Measurements from ENCODE around the gene FAF1.
"Not testable (repeated sequence)": the region's sequence is repeated elsewhere in the genome, so short reads cannot be mapped to it uniquely, and the experiment has no call there.

The FAF1 gene

DNA sequence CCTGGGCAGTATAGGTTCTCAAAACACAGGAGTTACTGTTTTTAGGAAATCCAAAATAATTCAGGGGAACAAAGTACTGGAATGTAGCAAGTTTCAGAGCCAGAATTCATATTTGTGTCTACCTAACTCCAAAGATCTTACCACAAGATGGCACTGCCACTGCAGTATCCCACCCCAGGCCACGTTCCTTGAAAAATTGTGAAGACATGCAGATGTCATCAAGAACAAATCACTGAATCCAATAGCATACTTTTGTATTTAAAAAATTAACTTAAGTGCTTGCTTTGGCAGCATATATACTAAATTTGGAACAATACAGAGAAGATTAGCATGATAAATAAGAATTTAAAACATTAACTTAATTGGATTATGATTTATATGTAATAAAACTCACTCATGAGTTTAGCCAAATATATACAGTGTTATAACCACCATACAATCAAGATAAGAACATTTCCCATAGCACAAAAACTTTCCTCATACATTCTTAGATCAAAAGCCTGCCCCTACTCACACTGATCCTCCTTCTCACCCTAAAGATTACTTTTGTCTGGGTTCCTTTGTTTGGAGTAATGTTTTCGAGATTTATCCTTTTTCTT is 209.9 kb downstream of the FAF1 start:
- Histone ChIP-seq H3K4me3 (no peak overlapping the region), H3K9me3 (ENCODE audit: low read depth, low read length) (no peaks in the 10 kb centered on the region), H3K27ac (no peak overlapping the region), H3K9ac (ENCODE audit: insufficient read length) (no peak overlapping the region), H3K36me3 (ENCODE audit: insufficient read depth, low read length) (peaks cover 3% of the 10 kb centered on the region; the same call in 1 of the 2 replicates)
- peak; percentile 51 for DNase-seq (ENCODE audit: low read depth, low spot score)
- TF ChIP-seq EZH2 (IDR thresholded peaks at IDR 0.05), result no peak
- TF ChIP-seq POLR2AphosphoS5 (IDR thresholded peaks at IDR 0.05; ENCODE audit: borderline replicate concordance, low read depth, low read length), result no peak; the same call in 1 of the 2 replicates
- TF ChIP-seq FOXP2 (optimal IDR thresholded peaks at IDR 0.05; ENCODE audit: control extremely low read depth, extremely low read length, insufficient read depth), result no peak

DNA sequence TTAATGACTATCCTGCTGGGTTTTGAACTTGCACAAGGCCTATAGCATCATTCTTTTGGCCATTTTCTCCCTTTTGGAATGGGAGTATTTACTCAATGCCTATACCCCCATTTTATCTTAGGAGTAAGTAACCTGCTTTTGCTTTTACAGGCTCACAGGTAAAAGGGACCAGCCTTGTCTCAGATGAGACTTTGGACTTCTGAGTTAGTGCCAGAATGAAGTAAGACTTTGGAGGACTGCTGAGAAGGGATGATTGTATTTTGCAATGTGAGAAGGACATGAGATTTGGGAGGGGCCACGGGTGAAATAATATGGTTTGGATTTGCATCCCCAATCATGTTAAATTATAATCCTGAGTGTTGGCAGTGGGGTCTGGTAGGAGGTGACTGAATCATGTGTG is 212.7 kb downstream of the FAF1 start:
- TF ChIP-seq EZH2 (IDR thresholded peaks at IDR 0.05) (no peak), POLR2AphosphoS5 (IDR thresholded peaks at IDR 0.05; ENCODE audit: borderline replicate concordance, low read depth, low read length) (no peak), FOXP2 (optimal IDR thresholded peaks at IDR 0.05; ENCODE audit: control extremely low read depth, extremely low read length, insufficient read depth) (no peak)
- Histone ChIP-seq H3K4me3 (no peak overlapping the region), H3K27ac (no peak overlapping the region), H3K9ac (ENCODE audit: insufficient read length) (no peak overlapping the region), H3K36me3 (ENCODE audit: insufficient read depth, low read length) (peaks cover 3% of the 10 kb centered on the region; the same call in 1 of the 2 replicates), H3K9me3 (ENCODE audit: low read depth, low read length) (no peaks in the 10 kb centered on the region)
- DNase-seq (ENCODE audit: low read depth, low spot score), result no peak

DNA sequence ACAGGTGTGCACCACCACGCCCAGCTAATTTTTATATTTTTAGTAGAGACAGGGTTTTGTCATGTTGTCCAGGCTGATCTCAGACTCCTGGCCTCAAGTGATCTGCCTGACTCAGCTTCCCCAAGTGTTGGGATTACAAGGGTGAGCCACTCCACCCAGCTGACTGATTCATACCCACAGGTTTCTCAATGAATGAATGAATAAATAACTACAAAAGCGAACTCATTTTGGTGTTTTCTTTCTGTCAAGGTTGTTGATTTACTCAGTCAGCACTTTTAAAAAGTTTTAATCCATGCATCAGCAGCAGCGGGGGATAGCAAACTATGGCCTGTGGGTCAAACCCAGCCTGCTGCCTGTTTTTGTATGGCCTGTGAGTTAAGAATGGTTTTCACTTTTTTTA is 217.5 kb downstream of the FAF1 start:
- Histone ChIP-seq H3K36me3 (ENCODE audit: insufficient read depth, low read length) (peaks cover 10% of the 10 kb centered on the region), H3K9ac (ENCODE audit: insufficient read length) (no peak overlapping the region), H3K27ac (no peak overlapping the region), H3K4me3 (no peak overlapping the region), H3K9me3 (ENCODE audit: low read depth, low read length) (no peaks in the 10 kb centered on the region)
- DNase-seq (ENCODE audit: low read depth, low spot score), result no peak
- TF ChIP-seq FOXP2 (optimal IDR thresholded peaks at IDR 0.05; ENCODE audit: control extremely low read depth, extremely low read length, insufficient read depth) (no peak), EZH2 (IDR thresholded peaks at IDR 0.05) (no peak), POLR2AphosphoS5 (IDR thresholded peaks at IDR 0.05; ENCODE audit: borderline replicate concordance, low read depth, low read length) (no peak)

DNA sequence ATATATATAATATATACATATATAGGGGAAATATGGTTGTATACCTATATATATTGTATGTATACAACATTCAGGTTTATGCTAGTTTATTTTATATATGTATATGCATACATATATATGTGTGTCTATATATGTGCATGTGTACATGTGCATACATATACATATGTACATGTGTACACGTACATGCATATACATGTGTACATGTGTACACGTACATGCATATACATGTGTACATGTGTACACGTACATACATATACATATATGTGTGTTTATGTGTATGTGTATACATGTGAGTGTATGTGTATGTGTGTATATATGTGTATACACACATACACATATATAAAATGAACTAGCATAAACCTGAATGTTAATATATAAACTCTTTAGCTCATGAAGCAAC is 220.9 kb downstream of the FAF1 start:
- no peak for TF ChIP-seq POLR2AphosphoS5 (IDR thresholded peaks at IDR 0.05; ENCODE audit: borderline replicate concordance, low read depth, low read length)
- no peak for TF ChIP-seq FOXP2 (optimal IDR thresholded peaks at IDR 0.05; ENCODE audit: control extremely low read depth, extremely low read length, insufficient read depth)
- TF ChIP-seq EZH2 (IDR thresholded peaks at IDR 0.05), result no peak

DNA sequence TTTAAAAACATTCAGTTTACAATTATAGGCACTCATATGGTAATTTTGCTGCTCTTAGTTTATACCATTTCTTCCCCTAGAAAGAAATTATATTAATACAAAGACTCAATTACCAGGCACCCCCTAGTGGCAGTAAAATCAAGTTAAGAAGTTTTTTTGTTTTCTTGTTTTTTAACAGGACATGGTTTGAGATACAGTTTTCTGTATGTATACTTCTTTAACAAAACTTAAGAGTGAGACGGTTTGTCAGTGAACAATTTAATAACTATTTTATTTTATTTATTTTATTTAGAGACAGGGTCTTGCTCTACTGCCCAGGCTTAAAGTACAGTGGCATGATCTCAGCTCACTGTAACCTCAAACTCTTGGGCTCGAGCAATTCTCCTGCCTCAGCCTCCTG is 224.6 kb downstream of the FAF1 start:
- Histone ChIP-seq H3K9ac (ENCODE audit: insufficient read length) (no peak overlapping the region), H3K27ac (no peak overlapping the region), H3K9me3 (ENCODE audit: low read depth, low read length) (no peaks in the 10 kb centered on the region), H3K36me3 (ENCODE audit: insufficient read depth, low read length) (peaks cover 14% of the 10 kb centered on the region; the same call in 1 of the 2 replicates), H3K4me3 (no peak overlapping the region)
- TF ChIP-seq POLR2AphosphoS5 (IDR thresholded peaks at IDR 0.05; ENCODE audit: borderline replicate concordance, low read depth, low read length), result no peak
- DNase-seq (ENCODE audit: low read depth, low spot score), result peak; percentile 22

More for the DNA sequence above, 220.9 kb downstream of the FAF1 start:
- Histone ChIP-seq H3K4me3 (no peak overlapping the region), H3K9ac (ENCODE audit: insufficient read length) (no peak overlapping the region), H3K36me3 (ENCODE audit: insufficient read depth, low read length) (peaks cover 18% of the 10 kb centered on the region), H3K9me3 (ENCODE audit: low read depth, low read length) (no peaks in the 10 kb centered on the region), H3K27ac (no peak overlapping the region)
- DNase-seq (ENCODE audit: low read depth, low spot score), result no peak

DNA sequence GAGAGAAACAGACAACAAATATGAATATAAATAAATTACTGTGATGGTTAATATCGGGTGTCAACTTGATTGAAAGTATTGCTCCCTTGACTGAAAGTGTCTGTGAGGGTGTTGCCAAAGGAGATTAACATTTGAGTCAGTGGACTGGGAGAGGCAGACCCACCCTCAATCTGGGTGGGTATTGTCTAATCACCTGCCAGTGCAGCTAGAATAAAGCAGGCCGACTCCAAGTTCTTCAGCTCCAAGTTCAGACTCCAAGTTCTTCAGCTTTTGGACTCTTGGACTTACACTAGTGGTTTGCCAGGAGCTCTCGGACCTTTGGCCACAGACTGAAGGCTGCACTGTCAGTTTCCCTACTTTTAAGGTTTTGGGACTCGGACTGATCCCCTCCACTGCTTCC is 232.5 kb downstream of the FAF1 start:
- not testable (repeated sequence) for H3K9ac ChIP-seq (ENCODE audit: insufficient read length); H3K36me3 ChIP-seq (ENCODE audit: insufficient read depth, low read length); DNase-seq (ENCODE audit: low read depth, low spot score)

DNA sequence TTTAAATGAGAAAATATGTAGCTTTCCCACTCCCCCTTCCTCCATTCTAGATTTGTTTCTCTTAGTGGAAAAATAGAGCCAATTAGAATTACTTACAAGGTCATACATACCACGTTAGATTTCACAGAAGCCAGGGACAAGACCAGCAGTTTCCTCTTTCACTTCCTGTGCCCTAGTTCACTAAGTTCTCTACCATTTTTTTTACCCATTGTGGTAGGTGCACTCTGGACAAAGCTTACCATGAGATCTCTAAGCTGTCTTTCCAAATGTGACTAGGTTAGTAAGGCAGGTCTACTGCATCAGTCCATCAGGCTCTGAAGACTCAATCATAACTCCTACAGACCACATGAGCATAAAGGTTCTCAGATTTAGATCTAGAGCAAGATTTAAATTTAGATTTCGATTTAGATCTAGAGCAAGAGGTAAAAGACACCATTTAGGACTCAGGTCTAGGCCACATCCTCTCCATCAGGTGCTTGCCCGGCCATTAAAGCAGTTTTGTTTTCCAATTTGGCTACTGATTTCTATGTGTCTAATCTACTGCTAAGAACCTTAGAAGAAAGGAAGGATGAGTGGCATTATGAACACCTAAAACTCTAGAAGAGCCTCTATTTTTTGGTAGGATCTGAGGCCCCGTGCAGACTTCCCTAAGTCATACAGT is 235.3 kb downstream of the FAF1 start:
- no peak overlapping the region for H3K27ac ChIP-seq

More for the DNA sequence above, 232.5 kb downstream of the FAF1 start:
- not testable (repeated sequence) for H3K9me3 ChIP-seq (ENCODE audit: low read depth, low read length); H3K27ac ChIP-seq; H3K4me3 ChIP-seq

DNA sequence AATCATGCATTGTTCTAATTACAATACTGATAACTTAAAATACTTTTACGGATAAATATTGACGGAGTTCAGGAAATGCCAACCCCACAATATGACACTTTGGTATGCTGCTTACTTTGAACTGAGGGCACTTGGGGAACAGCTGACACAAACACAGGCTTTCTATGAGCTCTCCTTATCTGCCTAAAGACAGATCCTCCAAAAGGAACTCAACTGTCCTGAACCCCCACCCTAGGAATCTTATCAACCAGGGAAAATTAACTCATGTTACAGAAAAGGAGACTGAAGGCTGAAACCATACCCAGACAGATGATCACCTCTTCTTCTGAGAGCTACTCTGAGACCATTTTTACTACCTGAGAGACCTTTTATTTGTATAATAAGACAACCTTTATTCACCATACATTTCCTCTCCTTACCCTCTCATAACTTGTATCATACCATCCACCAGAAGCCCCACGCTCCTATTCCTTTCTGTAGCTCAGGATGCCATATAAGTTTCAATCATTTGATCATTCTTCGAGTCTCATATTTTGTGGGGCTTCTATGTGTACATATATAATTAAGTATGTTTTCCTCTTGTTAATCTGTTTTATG is 239.5 kb downstream of the FAF1 start:
- H3K4me3 ChIP-seq, result no peak overlapping the region
- H3K27ac ChIP-seq, result no peak overlapping the region
- TF ChIP-seq EZH2 (IDR thresholded peaks at IDR 0.05) (no peak), POLR2AphosphoS5 (IDR thresholded peaks at IDR 0.05; ENCODE audit: borderline replicate concordance, low read depth, low read length) (no peak), FOXP2 (optimal IDR thresholded peaks at IDR 0.05; ENCODE audit: control extremely low read depth, extremely low read length, insufficient read depth) (no peak)
- H3K9me3 ChIP-seq (ENCODE audit: low read depth, low read length), result no peaks in the 10 kb centered on the region
- peaks cover 5% of the 10 kb centered on the region for H3K36me3 ChIP-seq (ENCODE audit: insufficient read depth, low read length)
- no peak overlapping the region for H3K9ac ChIP-seq (ENCODE audit: insufficient read length)
- DNase-seq (ENCODE audit: low read depth, low spot score), result no peak

More for the DNA sequence above, 235.3 kb downstream of the FAF1 start:
- no peak for DNase-seq (ENCODE audit: low read depth, low spot score)
- Histone ChIP-seq H3K36me3 (ENCODE audit: insufficient read depth, low read length) (no peaks in the 10 kb centered on the region; the same call in 1 of the 2 replicates), H3K9ac (ENCODE audit: insufficient read length) (no peak overlapping the region), H3K9me3 (ENCODE audit: low read depth, low read length) (no peaks in the 10 kb centered on the region), H3K4me3 (no peak overlapping the region)
- TF ChIP-seq POLR2AphosphoS5 (IDR thresholded peaks at IDR 0.05; ENCODE audit: borderline replicate concordance, low read depth, low read length) (no peak), EZH2 (IDR thresholded peaks at IDR 0.05) (no peak), FOXP2 (optimal IDR thresholded peaks at IDR 0.05; ENCODE audit: control extremely low read depth, extremely low read length, insufficient read depth) (no peak)

All from SK-N-MC (cell line).